ENCODE data around the gene APOBEC2.
A peak's percentile ranks its signal among the peaks of the same experiment; 100 is the strongest.

APOBEC2 gene

GRCh38 chr6:41059556-41059955 lies 6.6 kb downstream of the APOBEC2 start:
- Mint-ChIP-seq H3K27ac (no peak overlapping the region), H3K4me3 (no peak overlapping the region), H3K9me3 (no peaks in the 10 kb centered on the region), H3K4me1 (peaks cover 1 to 6% of the 10 kb centered on the region in 2 donors), H3K36me3 (peaks cover 22 to 43% of the 10 kb centered on the region in 2 donors), H3K27me3 (no peaks in the 10 kb centered on the region)
- no peak for ATAC-seq (replicated peaks)
- no peak for DNase-seq

DNA sequence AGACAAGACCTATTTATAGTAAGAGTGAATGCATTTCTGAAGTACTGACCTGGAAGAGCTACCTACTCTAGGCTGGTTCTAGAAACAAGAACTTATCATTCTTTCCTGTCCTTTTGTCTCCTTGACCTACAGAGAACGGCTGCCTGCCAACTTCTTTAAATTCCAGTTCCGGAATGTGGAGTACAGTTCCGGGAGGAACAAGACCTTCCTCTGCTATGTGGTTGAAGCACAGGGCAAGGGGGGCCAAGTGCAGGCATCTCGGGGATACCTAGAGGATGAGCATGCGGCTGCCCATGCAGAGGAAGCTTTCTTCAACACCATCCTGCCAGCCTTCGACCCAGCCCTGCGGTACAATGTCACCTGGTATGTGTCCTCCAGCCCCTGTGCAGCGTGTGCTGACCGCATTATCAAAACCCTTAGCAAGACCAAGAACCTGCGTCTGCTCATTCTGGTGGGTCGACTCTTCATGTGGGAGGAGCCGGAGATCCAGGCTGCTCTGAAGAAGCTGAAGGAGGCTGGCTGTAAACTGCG lies 8.3 kb downstream of the APOBEC2 start:
- H3K4me3 Mint-ChIP-seq, result no peak overlapping the region
- ATAC-seq (replicated peaks), result no peak
- no peak overlapping the region for H3K27ac Mint-ChIP-seq
- no peak for DNase-seq
- H3K4me1 Mint-ChIP-seq, result peaks cover 0 to 6% of the 10 kb centered on the region in 2 donors
- no peaks in the 10 kb centered on the region for H3K9me3 Mint-ChIP-seq
- peaks cover 23 to 35% of the 10 kb centered on the region in 2 donors for H3K36me3 Mint-ChIP-seq
- no peaks in the 10 kb centered on the region for H3K27me3 Mint-ChIP-seq

- DNase-seq, result no peak
- no peaks in the 10 kb centered on the region for H3K9me3 Mint-ChIP-seq
- no peak overlapping the region for H3K27ac Mint-ChIP-seq
- H3K4me3 Mint-ChIP-seq, result no peak overlapping the region
- no peak for ATAC-seq (replicated peaks)
- H3K36me3 Mint-ChIP-seq, result peaks cover 29 to 40% of the 10 kb centered on the region in 2 donors
- H3K27me3 Mint-ChIP-seq, result no peaks in the 10 kb centered on the region
- H3K4me1 Mint-ChIP-seq, result peaks cover 4 to 11% of the 10 kb centered on the region in 2 donors
Measured at GRCh38 chr6:41062056-41062455, 9.1 kb downstream of the APOBEC2 start.

DNA sequence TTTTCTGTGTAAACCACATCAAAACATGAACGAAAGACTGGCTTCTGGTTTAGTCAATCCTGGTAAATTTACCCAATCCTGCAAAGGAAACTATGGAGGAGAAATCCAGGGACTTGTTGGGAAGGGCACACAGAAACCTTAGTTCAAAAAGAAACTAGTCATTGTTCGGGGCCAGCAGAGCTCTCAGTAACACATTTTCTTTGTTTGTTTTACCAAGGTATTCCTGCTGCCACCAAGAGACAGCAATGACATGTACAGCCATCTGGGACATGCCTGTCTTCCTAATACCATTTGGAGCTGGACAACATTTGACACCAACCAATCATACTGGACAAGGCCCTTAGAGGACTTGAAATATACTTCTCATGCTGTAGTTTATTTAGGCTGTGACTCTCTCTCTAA lies 10.9 kb downstream of the APOBEC2 start:
- DNase-seq (no peak), ATAC-seq (replicated peaks) (no peak)
- H3K9me3 Mint-ChIP-seq, result no peaks in the 10 kb centered on the region
- H3K4me1 Mint-ChIP-seq, result peaks cover 5 to 8% of the 10 kb centered on the region in 2 donors
- H3K4me3 Mint-ChIP-seq, result no peak overlapping the region
- no peaks in the 10 kb centered on the region for H3K27me3 Mint-ChIP-seq
- peaks cover 34 to 40% of the 10 kb centered on the region in 2 donors for H3K36me3 Mint-ChIP-seq
- H3K27ac Mint-ChIP-seq, result no peak overlapping the region

- H3K36me3 Mint-ChIP-seq, result peaks cover 34 to 40% of the 10 kb centered on the region in 2 donors
- DNase-seq, result no peak
- H3K27me3 Mint-ChIP-seq, result no peaks in the 10 kb centered on the region
- no peaks in the 10 kb centered on the region for H3K9me3 Mint-ChIP-seq
- H3K4me3 Mint-ChIP-seq, result no peak overlapping the region
- no peak for ATAC-seq (replicated peaks)
- no peak overlapping the region for H3K27ac Mint-ChIP-seq
- H3K4me1 Mint-ChIP-seq, result peaks cover 5 to 8% of the 10 kb centered on the region in 2 donors
Measured at GRCh38 chr6:41064841-41065240, 11.8 kb downstream of the APOBEC2 start.

GRCh38 chr6:41065550-41066026 lies 12.6 kb downstream of the APOBEC2 start:
- no peak overlapping the region for H3K27ac Mint-ChIP-seq
- no peak for DNase-seq
- H3K9me3 Mint-ChIP-seq, result no peaks in the 10 kb centered on the region
- H3K4me1 Mint-ChIP-seq, result peaks cover 7 to 11% of the 10 kb centered on the region in 2 donors
- H3K36me3 Mint-ChIP-seq, result peaks cover 31 to 36% of the 10 kb centered on the region in 2 donors
- no peak overlapping the region for H3K4me3 Mint-ChIP-seq
- no peaks in the 10 kb centered on the region for H3K27me3 Mint-ChIP-seq
- no peak for ATAC-seq (replicated peaks)

DNA sequence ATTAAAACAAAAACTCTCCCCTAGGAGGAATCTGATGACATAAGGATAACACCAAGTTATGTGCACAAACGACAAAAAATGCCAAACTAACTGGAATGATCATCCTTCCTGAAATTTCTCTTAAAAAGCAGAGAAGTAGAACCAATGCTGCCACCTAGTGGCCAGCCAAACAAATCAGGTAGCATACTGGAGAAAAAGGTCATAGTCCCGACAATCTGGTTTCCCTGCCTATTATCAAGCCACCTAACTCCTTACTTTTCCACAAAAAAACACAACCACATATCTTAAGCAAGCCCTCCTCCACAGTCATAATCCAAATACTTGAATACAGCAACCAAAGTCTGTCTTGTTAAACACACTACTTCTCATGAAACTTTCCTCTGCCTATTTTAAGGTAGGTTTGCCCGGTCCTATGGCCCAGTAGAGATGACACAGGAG lies 13.9 kb downstream of the APOBEC2 start:
- ATAC-seq (replicated peaks) (no peak), DNase-seq (no peak)
- peaks cover 24 to 29% of the 10 kb centered on the region in 2 donors for H3K36me3 Mint-ChIP-seq
- no peaks in the 10 kb centered on the region for H3K9me3 Mint-ChIP-seq
- H3K27me3 Mint-ChIP-seq, result no peaks in the 10 kb centered on the region
- H3K4me3 Mint-ChIP-seq, result no peak overlapping the region
- no peak overlapping the region for H3K27ac Mint-ChIP-seq
- H3K4me1 Mint-ChIP-seq, result peaks cover 8 to 20% of the 10 kb centered on the region in 2 donors

DNA sequence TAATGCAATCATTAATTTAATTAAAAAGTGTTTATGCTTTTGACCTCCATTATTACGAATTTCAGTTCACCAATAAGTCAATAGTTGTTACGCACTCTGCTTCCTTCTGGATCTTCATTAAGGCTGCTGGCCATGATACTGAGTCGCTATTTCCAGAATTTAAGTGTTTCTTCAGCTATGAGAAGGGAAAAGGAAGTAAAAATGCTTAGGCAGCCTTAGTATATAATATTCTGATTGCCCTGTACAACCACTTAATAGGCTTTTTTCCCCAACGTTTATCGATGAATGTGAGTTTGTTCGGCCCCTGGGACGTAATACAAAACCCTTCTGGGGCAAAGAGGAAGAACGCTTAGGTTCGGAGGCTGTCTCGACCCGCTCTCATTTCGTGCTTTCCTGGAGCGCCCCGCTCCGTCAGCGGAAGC lies 18.5 kb downstream of the APOBEC2 start:
- H3K4me1 Mint-ChIP-seq, result peaks cover 30 to 47% of the 10 kb centered on the region in 2 donors
- H3K36me3 Mint-ChIP-seq, result peaks cover 19 to 31% of the 10 kb centered on the region in 2 donors
- no peak for DNase-seq
- H3K9me3 Mint-ChIP-seq, result no peaks in the 10 kb centered on the region
- peak overlapping the region; percentile 99 for H3K27ac Mint-ChIP-seq
- no peak for ATAC-seq (replicated peaks)
- peak overlapping the region; percentile 92 to 97 for H3K4me3 Mint-ChIP-seq
- H3K27me3 Mint-ChIP-seq, result no peaks in the 10 kb centered on the region

DNA sequence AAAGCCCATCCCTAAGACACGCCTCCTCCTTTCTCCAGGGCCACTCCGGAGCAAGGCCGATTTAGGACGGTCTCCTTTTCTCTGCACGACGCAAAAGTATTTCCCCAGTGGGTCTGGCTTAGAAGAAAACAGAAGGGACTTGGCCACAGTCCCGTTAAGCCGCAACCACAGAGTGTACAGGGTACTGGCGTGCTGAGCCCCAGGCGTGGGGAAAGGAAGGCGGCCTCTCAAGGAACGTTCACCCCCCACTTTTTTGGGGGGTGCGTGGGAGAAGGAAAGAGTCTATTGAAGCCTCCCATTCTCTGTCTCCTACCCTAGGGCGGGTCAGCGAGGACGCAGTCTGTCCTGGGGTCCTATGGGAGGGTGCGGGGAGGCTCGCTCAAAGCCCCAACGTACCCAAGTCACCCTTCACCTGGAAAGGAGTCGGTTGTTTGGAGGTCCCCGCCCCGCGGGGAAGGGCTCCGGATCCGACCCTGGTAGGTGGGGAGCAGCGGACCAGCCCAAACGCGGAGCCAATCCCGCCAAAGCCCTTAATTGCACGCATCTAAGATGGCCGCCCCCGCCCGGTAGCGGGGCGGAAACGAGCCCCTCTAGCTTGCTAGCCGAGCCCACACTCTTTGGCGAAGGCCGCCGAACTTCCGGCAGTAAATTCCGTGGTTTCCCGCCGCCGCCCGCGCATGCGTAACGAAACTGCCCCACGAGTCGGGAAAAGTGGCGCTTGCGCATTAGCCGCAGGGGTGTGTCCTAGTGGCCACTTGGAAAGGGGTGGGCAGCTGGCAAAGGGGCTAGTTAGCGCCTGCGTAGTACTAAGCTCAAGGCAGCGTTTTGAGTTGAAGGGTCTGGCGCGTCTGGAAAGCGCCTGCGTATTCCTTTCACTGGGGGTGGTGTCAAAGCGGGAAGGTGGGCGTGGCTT lies 19.2 kb downstream of the APOBEC2 start, which contains the start of gene OARD1:
Gene OARD1, minus strand, starts transcription at position 434 of the 913 bp plus-strand sequence. CDS start 722 bp downstream, outside the sequence.
- Mint-ChIP-seq H3K4me3 (peak within 1 kb of the TSS; percentile 92 to 97), H3K27ac (peak within 1 kb of the TSS; percentile 99), H3K36me3 (peaks cover 12 to 24% of the 10 kb centered on the region in 2 donors), H3K9me3 (no peaks in the 10 kb centered on the region), H3K27me3 (no peaks in the 10 kb centered on the region), H3K4me1 (peaks cover 26 to 42% of the 10 kb centered on the region in 2 donors)
- peak; percentile 100 for DNase-seq
- peak; percentile 83 to 84 for ATAC-seq (replicated peaks)

- no peak for DNase-seq
- Mint-ChIP-seq H3K27ac (peak within 1 kb of the TSS; percentile 99), H3K36me3 (peaks cover 6 to 18% of the 10 kb centered on the region in 2 donors), H3K27me3 (no peaks in the 10 kb centered on the region), H3K4me3 (peak within 1 kb of the TSS; percentile 92 to 97), H3K4me1 (peaks cover 27 to 42% of the 10 kb centered on the region in 2 donors), H3K9me3 (no peaks in the 10 kb centered on the region)
- ATAC-seq (replicated peaks), result peak; percentile 72 to 73
Measured at GRCh38 chr6:41072836-41073202, 19.8 kb downstream of the APOBEC2 start, which contains the start of gene NFYA. Gene NFYA (plus strand): TSS chr6:41072974. CDS start chr6:41079090, 6,116 bp downstream.

- H3K9me3 Mint-ChIP-seq, result no peaks in the 10 kb centered on the region
- ATAC-seq (replicated peaks) (peak; percentile 25 to 26), DNase-seq (peak; percentile 74)
- H3K4me3 Mint-ChIP-seq, result peak overlapping the region; percentile 92 to 97
- peaks cover 27 to 42% of the 10 kb centered on the region in 2 donors for H3K4me1 Mint-ChIP-seq
- H3K27ac Mint-ChIP-seq, result peak overlapping the region; percentile 99
- no peaks in the 10 kb centered on the region for H3K27me3 Mint-ChIP-seq
- peaks cover 6 to 15% of the 10 kb centered on the region in 2 donors for H3K36me3 Mint-ChIP-seq
Measured at GRCh38 chr6:41073203-41073967, 20.4 kb downstream of the APOBEC2 start.

DNA sequence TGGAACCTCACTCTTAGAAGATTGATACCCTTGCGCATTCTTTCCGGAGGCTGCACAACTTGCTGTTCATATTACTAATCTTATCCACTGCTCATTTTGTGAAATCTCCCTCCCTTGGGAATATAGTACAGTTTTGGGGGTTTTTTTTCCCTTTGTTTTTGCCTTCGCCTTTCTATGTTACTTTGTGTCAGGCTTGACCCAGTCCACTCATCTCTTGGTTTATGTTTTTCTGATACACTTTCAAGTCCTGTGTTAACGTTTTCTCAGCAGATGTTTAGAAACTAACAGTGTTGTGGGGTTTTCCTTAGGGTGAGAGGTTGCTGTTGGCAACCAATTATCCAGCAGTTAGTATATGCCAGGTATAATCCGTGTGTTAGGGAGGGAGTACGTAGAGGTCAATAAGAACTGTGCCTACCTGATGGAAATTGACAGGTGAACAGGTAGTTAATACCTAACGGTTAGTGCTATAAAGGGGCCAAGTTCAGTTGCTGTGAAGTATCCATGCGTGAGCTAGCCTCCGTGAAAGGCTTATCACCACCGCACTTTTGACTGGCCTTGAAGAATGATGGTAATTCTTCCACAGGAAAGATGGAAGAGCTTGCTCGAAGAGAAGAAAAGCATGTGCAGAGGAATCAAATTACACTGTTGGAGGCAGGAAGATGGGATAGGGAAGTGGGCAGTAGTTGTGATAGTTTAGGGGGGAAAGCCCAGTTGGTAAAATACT lies 21.1 kb downstream of the APOBEC2 start:
- H3K27me3 Mint-ChIP-seq, result no peaks in the 10 kb centered on the region
- DNase-seq (no peak), ATAC-seq (replicated peaks) (no peak)

GRCh38 chr6:41074692-41075436 lies 21.9 kb downstream of the APOBEC2 start:
- Mint-ChIP-seq H3K27ac (peak overlapping the region; percentile 96), H3K27me3 (no peaks in the 10 kb centered on the region), H3K4me3 (peak overlapping the region; percentile 92 to 96), H3K9me3 (no peaks in the 10 kb centered on the region), H3K4me1 (peaks cover 29 to 50% of the 10 kb centered on the region in 2 donors), H3K36me3 (peaks cover 8 to 22% of the 10 kb centered on the region in 2 donors)
- no peak for ATAC-seq (replicated peaks)
- DNase-seq, result no peak

More for the DNA sequence above, 21.1 kb downstream of the APOBEC2 start:
- Mint-ChIP-seq H3K4me3 (peak overlapping the region; percentile 92 to 96), H3K9me3 (no peaks in the 10 kb centered on the region), H3K4me1 (peaks cover 29 to 47% of the 10 kb centered on the region in 2 donors), H3K27ac (peak overlapping the region; percentile 96), H3K36me3 (peaks cover 8 to 19% of the 10 kb centered on the region in 2 donors)

Measured in stimulated activated naive B cell treated with anti-CD40 and anti-IgM and Interleukin-4, amounts not matched to agents 10 μg/mL and 1 μg/mL and 100 μg/mL, for 72 hours (primary cell).